Measurements from ENCODE around the gene ANP32A.
A peak's percentile ranks its signal among the peaks of the same experiment; 100 is the strongest.

Gene ANP32A

DNA sequence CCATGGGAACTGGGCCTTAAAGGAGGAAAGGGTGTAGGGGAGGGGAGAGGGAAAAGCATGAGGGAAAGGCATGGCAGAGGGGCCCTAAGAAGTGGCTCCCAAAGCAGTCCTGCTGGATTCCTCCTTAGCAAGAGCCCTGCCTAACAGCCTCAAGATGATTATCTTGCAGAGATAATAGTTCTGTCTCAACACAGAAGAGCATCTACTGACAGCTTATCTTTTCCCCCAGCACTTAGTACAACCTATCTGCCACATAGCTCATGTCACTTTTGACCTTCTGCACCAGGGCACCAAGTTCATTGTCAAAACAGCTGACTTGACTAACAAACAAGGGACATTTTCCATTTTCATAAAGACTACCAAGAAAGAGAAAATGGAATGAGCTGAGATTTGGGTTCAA, 86.3 kb downstream of the ANP32A start:
- TF ChIP-seq, protein P1, sequence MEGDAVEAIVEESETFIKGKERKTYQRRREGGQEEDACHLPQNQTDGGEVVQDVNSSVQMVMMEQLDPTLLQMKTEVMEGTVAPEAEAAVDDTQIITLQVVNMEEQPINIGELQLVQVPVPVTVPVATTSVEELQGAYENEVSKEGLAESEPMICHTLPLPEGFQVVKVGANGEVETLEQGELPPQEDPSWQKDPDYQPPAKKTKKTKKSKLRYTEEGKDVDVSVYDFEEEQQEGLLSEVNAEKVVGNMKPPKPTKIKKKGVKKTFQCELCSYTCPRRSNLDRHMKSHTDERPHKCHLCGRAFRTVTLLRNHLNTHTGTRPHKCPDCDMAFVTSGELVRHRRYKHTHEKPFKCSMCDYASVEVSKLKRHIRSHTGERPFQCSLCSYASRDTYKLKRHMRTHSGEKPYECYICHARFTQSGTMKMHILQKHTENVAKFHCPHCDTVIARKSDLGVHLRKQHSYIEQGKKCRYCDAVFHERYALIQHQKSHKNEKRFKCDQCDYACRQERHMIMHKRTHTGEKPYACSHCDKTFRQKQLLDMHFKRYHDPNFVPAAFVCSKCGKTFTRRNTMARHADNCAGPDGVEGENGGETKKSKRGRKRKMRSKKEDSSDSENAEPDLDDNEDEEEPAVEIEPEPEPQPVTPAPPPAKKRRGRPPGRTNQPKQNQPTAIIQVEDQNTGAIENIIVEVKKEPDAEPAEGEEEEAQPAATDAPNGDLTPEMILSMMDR (conservative IDR thresholded peaks at IDR 0.05), result no peak
- H3K27ac ChIP-seq, result no peak overlapping the region

DNA sequence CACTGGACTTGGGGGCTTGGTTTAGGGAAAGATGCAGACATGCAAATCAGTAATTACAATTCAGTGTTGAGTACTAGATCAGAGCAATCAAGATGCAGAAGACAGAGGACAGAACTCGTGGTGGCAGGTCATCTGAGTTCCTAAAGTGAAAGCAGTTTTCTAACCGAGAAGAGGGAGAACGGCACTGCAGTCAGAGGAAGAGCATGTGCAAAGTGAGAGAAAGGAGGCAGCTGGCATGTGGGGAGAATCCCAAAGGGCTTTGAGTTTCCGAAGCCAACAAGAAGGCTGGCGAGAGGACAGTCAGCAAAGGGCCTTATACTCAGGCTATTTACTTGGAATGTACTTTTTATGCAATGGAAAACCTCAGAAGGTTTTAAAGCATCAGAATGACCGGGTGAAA, 87.0 kb downstream of the ANP32A start:
- no peak overlapping the region for H3K27ac ChIP-seq
- TF ChIP-seq, protein P1 (conservative IDR thresholded peaks at IDR 0.05), result no peak

DNA sequence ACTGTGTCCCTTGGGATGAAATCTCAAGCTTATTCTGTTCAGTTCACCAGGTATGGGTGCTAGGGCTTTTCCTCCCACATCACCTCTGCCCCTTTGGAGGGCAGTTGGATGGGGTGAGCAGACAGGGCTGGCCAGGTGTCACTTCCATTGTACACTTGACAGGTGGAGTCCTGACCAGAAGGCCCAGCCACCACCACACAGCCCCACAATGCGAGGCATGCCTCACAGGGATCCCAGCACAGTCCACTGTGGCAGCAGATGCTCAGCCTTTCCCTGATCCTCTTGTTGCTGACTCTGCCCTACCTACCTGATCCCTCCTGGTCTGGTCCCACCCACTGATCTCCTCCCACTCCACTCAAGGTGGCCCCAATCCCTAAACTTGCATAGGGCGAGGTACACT, 88.2 kb downstream of the ANP32A start:
- H3K27ac ChIP-seq, result no peak overlapping the region
- TF ChIP-seq, protein P1 (conservative IDR thresholded peaks at IDR 0.05), result no peak

DNA sequence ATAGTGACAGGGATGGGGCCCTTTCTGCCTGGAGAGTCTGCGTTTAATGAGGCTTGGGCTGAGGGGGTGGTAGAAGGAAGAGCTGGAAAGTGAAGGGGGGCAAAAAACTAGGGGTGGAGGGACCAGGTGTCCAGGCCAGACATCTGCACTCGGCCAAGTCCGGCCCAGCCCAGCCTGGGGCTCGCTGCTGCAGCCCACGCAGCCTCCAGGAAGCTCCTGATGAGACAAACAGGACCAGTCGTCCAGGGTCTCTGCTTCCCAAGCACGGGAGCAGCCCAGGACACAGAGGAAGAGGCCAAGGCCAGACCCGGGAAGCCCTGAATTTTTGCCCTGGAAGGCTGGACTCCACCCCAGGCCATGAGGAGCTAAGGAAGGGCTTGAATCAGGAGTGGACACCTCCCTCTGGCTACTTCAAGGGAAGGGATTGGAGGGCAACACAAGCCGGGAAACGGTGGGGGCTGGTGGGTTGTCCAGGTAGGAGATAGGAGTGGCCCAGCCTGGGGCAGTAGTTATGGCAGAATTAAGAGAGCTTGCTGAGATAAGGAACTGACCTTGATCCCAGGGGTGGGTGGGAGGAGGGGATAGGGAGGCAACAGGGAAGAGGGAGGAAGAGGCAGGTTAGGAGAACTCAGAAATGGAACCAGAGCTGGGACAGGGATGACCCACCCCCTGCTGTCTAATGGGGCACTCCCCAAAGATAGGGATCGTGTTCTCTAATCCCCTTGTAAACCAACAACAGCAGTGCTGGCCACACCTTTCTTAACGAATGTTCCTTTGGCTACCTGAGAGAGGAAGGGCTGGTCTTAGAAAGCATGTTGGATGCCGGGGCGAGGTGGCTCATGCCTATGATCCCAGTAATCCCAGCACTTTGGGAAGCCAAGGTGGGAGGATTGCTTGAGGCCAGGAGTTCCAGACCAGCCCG, 89.5 kb downstream of the ANP32A start:
- H3K27ac ChIP-seq, result peak overlapping the region; percentile 87
- TF ChIP-seq, protein P1 (conservative IDR thresholded peaks at IDR 0.05), result no peak

DNA sequence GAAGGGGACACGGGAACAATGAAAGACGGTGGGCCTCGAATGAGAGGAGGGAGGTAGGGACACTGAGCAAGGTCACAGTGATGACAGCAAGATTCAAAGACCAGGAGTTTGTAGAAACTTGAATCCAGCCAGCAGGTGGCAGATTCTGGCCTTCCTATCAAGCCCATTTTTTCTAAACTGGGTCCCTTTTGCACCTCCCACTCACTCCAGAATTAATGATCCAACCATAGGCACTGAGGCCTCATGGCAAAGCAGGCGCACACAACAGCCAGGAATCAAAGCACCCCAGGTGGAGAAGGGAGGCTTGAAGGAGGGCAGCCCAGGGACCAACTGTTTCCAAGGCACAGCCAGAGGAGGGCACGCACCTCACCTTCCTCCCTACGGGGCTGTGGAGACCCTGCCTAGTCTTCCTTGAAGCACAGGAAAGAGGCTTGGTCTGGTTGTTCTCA, 90.2 kb downstream of the ANP32A start:
- TF ChIP-seq, protein P1 (conservative IDR thresholded peaks at IDR 0.05), result peak; percentile 71
- H3K27ac ChIP-seq, result peak overlapping the region; percentile 87

DNA sequence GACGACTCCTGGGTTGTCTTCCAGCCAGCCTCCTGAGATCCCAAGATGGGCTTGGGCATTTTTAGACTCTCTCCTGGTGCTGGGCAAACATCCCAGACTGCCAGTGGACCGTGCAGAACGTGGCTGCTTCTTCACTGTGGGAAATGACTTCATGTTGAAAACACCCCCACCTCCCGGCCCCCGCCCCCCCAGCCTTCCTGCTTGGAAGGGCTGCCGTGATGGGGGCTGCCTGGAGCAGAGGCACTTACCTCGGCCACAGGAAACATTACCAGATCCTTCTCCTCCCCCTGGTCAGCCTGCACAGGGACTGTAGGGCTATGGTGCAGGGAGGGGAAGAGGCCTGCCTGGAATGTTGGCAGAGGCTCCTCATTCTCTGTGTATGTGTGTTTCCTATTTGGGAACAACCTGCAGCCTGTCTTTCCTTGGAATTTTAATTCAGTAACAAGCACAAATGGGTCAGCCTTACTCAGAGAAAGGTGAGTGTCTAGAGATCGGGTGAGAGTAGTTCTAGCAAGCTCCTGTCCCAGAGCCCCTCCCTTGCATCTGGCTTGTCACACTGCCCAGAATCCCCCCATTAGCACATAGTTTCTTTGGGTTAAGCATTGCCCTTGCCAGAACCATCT, 90.8 kb downstream of the ANP32A start:
- TF ChIP-seq, protein P1 (conservative IDR thresholded peaks at IDR 0.05), result no peak
- H3K27ac ChIP-seq, result peak overlapping the region; percentile 87
